GM12872 (cell line): Measurements from ENCODE around the gene LEO1.

Experiments used
- TF ChIP-seq, protein P1 (sequence below): IDR thresholded peaks from 3 replicates; pipeline ENCODE4 v1.5.1; 2011; ENCODE audit warnings: low read depth, mild to moderate bottlenecking, low read length, moderate library complexity; ENCODE audit not compliant: insufficient read depth

The LEO1 gene

DNA sequence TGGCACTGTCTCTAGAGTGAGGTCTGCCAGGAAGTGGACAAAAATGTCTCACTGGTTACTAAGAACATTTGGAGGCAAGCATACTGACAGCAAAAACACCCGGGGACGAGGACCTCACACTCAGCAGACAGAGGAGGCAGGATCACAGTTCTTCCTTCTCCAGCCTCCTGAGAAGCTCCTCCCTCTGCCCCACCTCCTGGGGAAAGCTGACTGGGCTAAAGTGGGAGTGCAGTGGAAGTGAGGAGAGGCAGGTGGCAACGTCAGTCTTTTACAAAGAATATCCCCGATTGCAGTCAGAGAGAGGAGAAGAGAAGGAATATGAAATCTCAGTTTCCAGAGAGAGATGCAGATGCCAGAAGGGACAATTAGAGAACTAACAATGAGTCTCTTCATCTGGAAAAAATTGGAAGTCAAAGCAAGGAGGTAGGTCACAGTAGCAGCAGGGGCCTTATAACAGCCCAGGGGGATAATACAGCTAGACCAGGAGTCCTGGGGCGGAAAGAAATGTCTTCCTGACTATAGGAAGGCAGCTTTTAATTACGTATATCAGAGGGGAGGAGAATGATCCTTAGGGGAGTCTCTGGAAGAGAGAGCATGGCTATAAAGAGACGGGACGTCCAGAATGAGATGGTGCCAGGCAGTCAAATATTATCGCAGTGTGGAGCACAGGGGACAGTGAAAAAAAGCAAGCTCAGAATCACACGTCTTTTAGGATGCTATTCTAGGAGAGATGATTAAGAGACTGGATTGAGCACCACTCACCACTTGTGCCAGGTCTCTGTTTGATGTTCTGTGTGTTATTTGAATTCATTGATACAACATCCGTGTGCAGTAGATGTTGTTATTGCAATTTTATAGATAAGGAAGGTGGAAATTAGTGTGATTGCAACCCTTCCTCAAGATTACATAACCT is 47.2 kb downstream of the LEO1 start:
- TF ChIP-seq, protein P1, sequence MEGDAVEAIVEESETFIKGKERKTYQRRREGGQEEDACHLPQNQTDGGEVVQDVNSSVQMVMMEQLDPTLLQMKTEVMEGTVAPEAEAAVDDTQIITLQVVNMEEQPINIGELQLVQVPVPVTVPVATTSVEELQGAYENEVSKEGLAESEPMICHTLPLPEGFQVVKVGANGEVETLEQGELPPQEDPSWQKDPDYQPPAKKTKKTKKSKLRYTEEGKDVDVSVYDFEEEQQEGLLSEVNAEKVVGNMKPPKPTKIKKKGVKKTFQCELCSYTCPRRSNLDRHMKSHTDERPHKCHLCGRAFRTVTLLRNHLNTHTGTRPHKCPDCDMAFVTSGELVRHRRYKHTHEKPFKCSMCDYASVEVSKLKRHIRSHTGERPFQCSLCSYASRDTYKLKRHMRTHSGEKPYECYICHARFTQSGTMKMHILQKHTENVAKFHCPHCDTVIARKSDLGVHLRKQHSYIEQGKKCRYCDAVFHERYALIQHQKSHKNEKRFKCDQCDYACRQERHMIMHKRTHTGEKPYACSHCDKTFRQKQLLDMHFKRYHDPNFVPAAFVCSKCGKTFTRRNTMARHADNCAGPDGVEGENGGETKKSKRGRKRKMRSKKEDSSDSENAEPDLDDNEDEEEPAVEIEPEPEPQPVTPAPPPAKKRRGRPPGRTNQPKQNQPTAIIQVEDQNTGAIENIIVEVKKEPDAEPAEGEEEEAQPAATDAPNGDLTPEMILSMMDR, result no peak

DNA sequence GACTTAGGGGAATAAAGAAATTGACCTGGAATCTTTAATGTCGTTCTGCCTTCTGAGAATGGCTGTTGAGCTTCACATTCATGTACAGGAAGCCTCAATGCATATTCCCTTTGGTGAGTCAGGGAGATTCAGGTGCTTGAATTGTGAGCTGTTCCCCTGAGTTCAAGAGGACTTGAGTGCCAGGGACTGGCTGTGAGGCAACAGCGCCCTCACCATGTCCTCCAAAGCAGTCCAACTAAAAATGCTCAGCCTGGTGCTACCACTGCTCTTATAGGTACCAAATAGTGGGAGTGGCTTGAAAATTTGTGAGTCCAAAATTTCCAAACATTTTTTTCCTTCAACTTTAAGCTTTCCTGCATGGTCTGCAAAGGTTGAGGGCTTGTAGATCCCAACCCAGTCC is 54.1 kb downstream of the LEO1 start:
- TF ChIP-seq, protein P1, result peak; percentile 51; the same call in 2 of the 3 replicates

DNA sequence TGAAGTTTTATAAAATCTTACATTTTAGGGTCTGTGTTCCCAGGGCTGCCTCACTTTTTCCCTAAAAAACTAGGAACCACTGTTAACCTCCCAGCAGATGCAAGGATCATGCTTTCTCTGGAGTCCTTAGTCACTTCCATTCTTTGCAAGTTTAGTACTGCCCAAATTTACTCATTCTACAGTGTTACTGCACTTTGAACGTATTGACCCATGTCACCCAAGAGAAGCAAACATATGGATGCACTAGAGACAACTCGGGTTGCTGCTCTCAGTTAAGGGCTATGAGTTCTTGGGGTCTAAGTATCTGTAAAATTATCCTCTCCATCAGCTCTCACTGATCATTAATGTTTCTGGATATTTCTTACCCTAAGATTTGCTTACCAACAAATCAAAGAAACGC is 59.0 kb downstream of the LEO1 start:
- TF ChIP-seq, protein P1, result no peak

DNA sequence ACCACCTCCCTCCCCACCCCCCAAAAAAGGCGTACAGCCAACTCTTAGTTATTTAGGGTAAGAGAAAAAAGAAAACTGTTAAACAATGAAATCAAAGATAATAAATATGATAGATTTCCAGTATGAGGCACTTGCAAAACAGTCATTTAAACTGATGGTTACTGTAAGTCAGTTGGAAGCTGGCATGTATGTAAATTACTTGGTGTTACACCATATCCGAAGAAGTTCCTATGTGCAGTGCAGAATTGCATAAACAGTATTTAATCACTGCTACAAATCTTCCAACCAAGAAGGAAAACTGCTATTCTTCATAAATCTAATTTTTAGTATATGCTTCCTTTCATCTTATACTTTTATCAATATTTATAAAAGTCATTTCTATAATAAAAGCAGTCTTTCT is 62.0 kb downstream of the LEO1 start:
- TF ChIP-seq, protein P1, result no peak

- TF ChIP-seq, protein P1, result no peak
These were observed 63.3 kb downstream of the LEO1 start for GRCh38 chr15:51908316-51908715.

DNA sequence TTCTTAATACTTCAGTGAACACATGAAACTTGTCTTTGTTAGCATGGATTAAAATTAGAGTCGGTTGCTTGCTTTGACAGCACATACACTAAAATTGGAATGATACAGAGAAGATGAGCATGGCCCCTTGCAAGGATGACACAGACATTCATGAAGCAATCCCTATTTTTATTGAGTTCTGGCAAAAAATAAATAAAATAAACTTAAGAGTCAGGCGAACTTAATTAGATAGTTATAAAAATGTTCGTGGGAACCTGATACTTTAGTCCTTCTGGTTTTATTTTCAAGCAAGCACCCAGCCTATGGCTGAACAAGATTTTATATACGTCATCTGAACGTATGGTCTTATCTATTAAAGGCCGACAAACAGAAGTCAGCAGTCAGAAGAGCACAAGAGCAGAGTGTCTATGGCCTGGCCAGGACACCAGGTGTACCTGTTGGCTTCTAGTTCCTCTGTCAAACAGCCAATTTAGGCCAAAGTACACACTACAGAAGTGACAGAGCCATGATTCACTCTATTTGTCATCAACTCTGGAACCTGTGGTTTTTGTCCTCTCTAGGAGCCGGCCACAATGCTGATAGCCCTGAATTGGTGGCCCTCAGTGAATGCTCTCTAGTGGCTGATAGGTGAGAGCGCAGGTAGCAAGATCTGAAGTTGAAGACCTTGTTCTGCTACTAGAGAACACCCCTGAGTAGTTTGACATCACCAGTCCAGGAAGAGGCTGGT is 64.3 kb downstream of the LEO1 start:
- TF ChIP-seq, protein P1, result peak; percentile 32; the same call in 1 of the 3 replicates

GRCh38 chr15:51904931-51905330 is 66.6 kb downstream of the LEO1 start:
- TF ChIP-seq, protein P1, result no peak
